Endometrial microvascular endothelial cells (primary cell): ENCODE results near the gene TLCD1. TPM values are rescaled to one million over a fixed set of nuclear protein-coding genes. Genes with fewer than 3 reads are reported as not detected.

Experiments
- in situ Hi-C: cut with HindIII; loops from 2 replicates; pipeline ENCODE4 v1.10.0; 2017; ENCODE audit warnings: low sequenced_read_pairs, low pct_unique_long_range_greater_than_20kb; ENCODE audit errors: inconsistent ontology term
- total RNA-seq: library from RNA; depleted of rRNA; stranded (reverse); fragments of >200 nt; gene quantifications from one replicate; pipeline ENCODE4 v1.2.3, GENCODE V29; 2015; ENCODE audit errors: inconsistent ontology term

TLCD1 gene
- total RNA-seq, 1 donor from 2014 or later: 7.7 TPM

GRCh38 chr17:28702026-28702751, 23.8 kb downstream of the TLCD1 start:
- in situ Hi-C loops: no loop called here

DNA sequence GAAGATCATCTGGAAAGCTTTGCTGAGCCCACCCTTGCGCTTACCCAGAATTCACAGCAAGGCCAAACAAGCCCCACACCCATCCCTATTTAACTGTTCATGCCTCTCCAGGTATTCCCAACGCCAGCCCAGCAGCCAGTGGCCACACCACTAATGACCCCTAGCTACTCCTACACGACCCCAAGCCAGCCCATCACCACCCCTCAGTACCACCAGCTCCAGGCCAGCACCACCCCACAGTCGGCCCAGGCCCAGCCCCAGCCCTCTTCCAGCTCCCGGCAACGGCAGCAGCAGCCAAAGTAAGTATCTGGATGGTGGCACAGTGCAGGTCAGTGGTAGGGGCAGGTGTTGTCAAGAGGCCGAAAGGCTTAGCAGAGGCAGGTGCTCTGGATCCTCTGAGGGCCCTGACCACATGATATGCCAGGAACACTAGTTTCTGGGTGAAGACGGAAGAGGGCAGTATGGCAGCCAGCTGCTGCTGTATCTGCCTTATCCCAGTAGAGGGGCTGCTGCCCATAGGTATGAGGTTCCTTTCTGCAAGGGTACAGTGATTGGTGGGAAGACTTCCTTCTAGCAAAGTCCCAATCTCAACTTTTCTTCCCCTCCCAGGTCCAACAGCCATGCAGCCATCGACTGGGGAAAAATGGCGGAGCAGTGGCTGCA, 25.1 kb downstream of the TLCD1 start:
- in situ Hi-C loops: no loop called here

- in situ Hi-C loops: no loop called here
Observed at GRCh38 chr17:28700278-28700677, 25.8 kb downstream of the TLCD1 start.

DNA sequence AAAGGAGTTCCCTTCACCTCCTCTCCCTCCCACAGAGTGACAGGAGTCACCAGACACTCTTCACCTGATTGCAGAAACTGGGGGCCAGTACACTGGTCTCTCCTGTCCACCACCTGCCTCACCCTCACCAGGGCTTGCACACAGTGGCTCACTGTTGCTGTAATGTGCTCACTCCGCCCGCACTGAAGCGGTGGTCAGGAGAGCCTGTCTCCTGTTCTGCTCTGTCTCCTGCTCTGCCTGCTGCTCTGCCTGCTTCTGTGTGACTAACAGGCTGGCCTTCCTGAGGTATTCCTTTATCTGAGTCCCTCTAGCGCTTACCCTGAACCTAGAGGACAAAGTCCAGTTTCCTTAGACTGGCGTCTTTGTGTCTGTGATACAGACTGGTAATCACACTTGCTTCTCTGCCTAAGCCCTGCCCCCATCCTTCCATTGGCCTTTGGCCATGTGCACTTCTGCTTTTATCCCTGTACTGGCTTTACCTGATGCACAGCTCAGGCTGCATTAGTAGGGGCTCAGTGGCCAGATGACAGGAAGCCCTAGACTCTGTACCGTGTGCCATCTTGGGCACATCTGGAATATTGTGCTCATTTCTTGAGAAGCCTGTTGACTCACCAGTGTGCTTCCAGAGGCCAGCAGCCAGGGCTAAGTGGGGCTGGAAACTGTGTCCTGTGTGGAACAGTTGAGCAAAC, 27.6 kb downstream of the TLCD1 start:
- in situ Hi-C loops: no loop called here

GRCh38 chr17:28693869-28694268, 32.2 kb downstream of the TLCD1 start:
- in situ Hi-C loops: no loop called here

DNA sequence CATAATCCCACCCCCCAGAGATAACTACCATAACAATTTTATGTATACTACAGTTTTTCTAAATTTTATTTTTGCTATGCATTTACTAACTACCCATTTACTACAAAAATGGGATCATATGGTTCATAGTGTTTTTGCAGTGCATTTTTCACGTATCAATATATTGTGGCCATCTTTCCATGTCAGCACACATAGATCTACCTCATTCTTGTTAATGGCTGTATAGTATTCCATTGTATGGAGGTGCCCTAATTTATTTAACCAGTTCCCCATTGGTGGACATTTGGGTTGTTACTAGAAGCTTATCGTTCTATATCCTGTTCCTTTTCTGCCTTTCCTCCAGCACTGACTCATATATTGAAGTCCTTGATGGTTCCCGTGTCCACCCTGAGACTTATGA, 37.0 kb downstream of the TLCD1 start:
- in situ Hi-C loops: no loop called here

- in situ Hi-C loops: no loop called here
Observed at GRCh38 chr17:28688481-28688880, 37.6 kb downstream of the TLCD1 start.

DNA sequence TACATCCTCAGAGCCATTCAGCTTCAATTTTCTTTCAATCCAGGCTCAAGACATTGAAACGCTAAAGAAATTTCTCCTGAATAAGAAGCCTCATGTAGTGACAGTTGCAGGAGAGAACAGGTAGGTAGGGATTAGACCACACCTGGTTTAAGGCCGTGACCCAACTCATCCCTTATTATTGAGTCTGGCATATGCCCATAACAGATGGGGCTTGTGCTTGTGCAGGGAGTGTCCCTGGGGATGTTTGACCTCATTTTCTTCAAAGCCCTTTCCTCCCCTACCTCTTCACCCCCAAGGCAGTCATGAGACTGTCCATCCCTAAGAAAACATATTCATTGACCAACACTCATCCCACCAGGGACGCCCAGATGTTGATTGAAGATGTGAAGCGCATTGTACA, 39.7 kb downstream of the TLCD1 start:
- in situ Hi-C loops: no loop called here

- in situ Hi-C loops: no loop called here
Observed at GRCh38 chr17:28685366-28685765, 40.7 kb downstream of the TLCD1 start.

DNA sequence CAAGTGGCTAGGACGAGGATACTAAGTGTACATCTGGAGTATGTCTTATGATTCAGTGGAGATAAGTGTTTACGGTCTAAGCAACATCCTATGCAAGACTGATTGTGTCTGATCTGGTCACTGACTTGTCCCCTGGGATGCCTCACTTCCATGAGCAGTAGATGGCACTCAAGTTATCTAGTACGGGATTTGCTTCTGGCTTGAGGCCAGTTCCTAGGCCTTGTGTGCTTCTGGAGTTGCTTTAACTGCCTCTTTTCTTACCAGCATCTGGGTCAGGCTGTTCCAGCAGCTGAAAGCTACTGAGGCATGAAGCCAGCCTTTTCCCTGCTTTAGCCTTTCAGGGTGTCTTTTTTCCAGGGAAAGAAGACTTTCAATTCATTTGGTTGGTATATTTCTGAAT, 41.1 kb downstream of the TLCD1 start:
- in situ Hi-C loops: no loop called here

GRCh38 chr17:28682655-28683054, 43.4 kb downstream of the TLCD1 start:
- in situ Hi-C loops: no loop called here

GRCh38 chr17:28675980-28676379, 50.1 kb downstream of the TLCD1 start:
- in situ Hi-C loops: no loop called here

- in situ Hi-C loops: no loop called here
Observed at GRCh38 chr17:28675490-28675889, 50.5 kb downstream of the TLCD1 start.

Other genes starting within 250 kb of the TLCD1 start
- not detected for gene FOXN1, start 219.9 kb downstream of the TLCD1 start, total RNA-seq
- gene UNC119, start 173.6 kb downstream of the TLCD1 start, total RNA-seq: 28.7 TPM
- 69.2 TPM for gene PIGS, start 154.7 kb downstream of the TLCD1 start, total RNA-seq
- 8.9 TPM for gene ALDOC, start 149.3 kb downstream of the TLCD1 start, total RNA-seq
- gene SPAG5, start 127.2 kb downstream of the TLCD1 start, total RNA-seq: 63.3 TPM
- gene RSKR, start 112.0 kb downstream of the TLCD1 start, total RNA-seq: 1.5 TPM
- gene BLTP2, start 81.1 kb downstream of the TLCD1 start, total RNA-seq: 148 TPM
- 60.8 TPM for gene SDF2, start 64.3 kb downstream of the TLCD1 start, total RNA-seq
- gene SUPT6H, start 64.0 kb downstream of the TLCD1 start, total RNA-seq: 38.7 TPM
- gene PROCA1, start 14.3 kb downstream of the TLCD1 start, total RNA-seq: not detected
- 31.1 TPM for gene RAB34, start 8.4 kb downstream of the TLCD1 start, total RNA-seq
- 308 TPM for gene RPL23A, start 6.2 kb downstream of the TLCD1 start, total RNA-seq
- gene NEK8, start 2.6 kb upstream of the TLCD1 start, total RNA-seq: 1.0 TPM
- 14.3 TPM for gene TRAF4, start 17.8 kb upstream of the TLCD1 start, total RNA-seq
- gene FAM222B, start 116.6 kb upstream of the TLCD1 start, total RNA-seq: 23.0 TPM
- gene ERAL1, start 128.8 kb upstream of the TLCD1 start, total RNA-seq: 120 TPM
- 102 TPM for gene FLOT2, start 171.5 kb upstream of the TLCD1 start, total RNA-seq
- gene DHRS13, start 176.8 kb upstream of the TLCD1 start, total RNA-seq: 11.3 TPM
- 14.4 TPM for gene PHF12, start 225.3 kb upstream of the TLCD1 start, total RNA-seq